Measurements from ENCODE around the gene SNX9.
A peak's percentile ranks its signal among the peaks of the same experiment; 100 is the strongest.

The SNX9 gene

DNA sequence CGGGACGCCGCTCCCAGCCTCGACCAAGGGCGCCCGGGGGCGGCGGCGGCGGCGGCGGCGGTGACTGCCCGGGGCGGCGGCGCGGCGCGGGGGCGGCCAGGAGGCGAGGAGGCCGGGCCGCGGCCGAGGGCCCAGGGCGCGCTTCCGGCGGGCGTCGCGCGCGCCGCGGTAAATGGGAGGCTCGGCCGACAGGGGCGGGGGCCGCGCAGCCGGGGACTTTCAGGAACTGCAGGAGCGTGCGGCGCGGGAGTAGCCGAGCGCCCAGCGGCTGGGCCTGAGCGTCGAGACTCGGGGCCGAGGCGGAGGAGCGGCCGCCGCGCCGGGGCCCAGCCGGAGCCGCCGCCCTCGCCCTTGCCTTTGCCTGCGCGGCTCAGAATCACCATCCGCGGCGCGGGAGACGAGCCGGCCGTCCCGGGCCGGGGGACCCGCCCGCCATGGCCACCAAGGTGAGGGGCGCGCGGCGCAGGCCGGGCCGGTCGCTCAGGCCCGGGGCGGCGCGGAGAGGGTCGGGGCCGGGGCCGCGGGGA is at the start of gene SNX9:
TSS of gene SNX9 (plus strand) at position 246 of the 527 bp plus-strand sequence. CDS start at position 435, 189 bp downstream.
- in situ Hi-C loops (cut with HindIII; ENCODE audit: low pct_unique_long_range_greater_than_20kb, low sequenced_read_pairs) = no loop called here
- DNase-seq (ENCODE audit: low read depth in 1 of 2, low spot score in 1 of 2) = peak; percentile 57 to 73
- no peak for TF ChIP-seq JUND (IDR thresholded peaks at IDR 0.05; ENCODE audit: low read depth)

DNA sequence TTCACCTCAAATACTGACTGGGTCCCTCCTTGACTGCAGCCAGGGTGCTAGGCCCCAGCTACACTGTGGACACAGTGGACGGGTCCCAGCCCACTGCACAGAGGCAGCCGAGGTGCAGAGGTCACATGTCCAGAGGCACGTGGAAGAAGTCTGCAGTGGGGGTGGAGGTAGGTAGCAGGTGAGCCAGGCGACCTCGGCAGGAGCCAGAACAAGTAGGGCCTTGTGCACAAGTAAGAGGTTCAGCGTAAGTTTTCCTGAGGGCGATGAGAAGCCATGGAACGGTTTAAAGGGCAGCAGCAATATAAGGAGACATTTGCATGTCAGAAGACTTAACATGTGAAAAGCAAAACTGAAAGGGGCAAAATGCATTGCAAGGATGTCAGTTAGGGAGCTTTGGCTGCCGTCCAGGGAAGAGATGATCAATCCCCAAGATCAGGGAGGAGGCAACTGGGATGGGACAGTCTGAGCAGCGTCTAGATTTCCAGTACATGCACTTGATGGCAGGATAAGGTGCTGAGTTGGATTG is 49.7 kb upstream of the SNX9 start:
- in situ Hi-C loops (cut with HindIII; ENCODE audit: low pct_unique_long_range_greater_than_20kb, low sequenced_read_pairs) = no loop called here
- DNase-seq (ENCODE audit: low read depth in 1 of 2, low spot score in 1 of 2) = no peak
- TF ChIP-seq JUND (IDR thresholded peaks at IDR 0.05; ENCODE audit: low read depth) = no peak

GRCh38 chr6:157774153-157775135 is 48.6 kb upstream of the SNX9 start:
- no peak for TF ChIP-seq JUND (IDR thresholded peaks at IDR 0.05; ENCODE audit: low read depth)
- DNase-seq (ENCODE audit: low read depth in 1 of 2, low spot score in 1 of 2) = peak; percentile 11 to 93
- in situ Hi-C loops (cut with HindIII; ENCODE audit: low pct_unique_long_range_greater_than_20kb, low sequenced_read_pairs) = no loop called here

- in situ Hi-C loops (cut with HindIII; ENCODE audit: low pct_unique_long_range_greater_than_20kb, low sequenced_read_pairs) = no loop called here
- no peak for DNase-seq (ENCODE audit: low read depth in 1 of 2, low spot score in 1 of 2)
- TF ChIP-seq JUND (IDR thresholded peaks at IDR 0.05; ENCODE audit: low read depth) = no peak
Observed at GRCh38 chr6:157775376-157775775, 47.7 kb upstream of the SNX9 start.

- TF ChIP-seq JUND (IDR thresholded peaks at IDR 0.05; ENCODE audit: low read depth) = no peak
- no peak for DNase-seq (ENCODE audit: low read depth in 1 of 2, low spot score in 1 of 2)
- in situ Hi-C loops (cut with HindIII; ENCODE audit: low pct_unique_long_range_greater_than_20kb, low sequenced_read_pairs) = no loop called here
Observed at GRCh38 chr6:157777344-157777743, 45.7 kb upstream of the SNX9 start.

- in situ Hi-C loops (cut with HindIII; ENCODE audit: low pct_unique_long_range_greater_than_20kb, low sequenced_read_pairs) = no loop called here
- TF ChIP-seq JUND (IDR thresholded peaks at IDR 0.05; ENCODE audit: low read depth) = no peak
- DNase-seq (ENCODE audit: low read depth in 1 of 2, low spot score in 1 of 2) = no peak
Observed at GRCh38 chr6:157778719-157779118, 44.3 kb upstream of the SNX9 start.

DNA sequence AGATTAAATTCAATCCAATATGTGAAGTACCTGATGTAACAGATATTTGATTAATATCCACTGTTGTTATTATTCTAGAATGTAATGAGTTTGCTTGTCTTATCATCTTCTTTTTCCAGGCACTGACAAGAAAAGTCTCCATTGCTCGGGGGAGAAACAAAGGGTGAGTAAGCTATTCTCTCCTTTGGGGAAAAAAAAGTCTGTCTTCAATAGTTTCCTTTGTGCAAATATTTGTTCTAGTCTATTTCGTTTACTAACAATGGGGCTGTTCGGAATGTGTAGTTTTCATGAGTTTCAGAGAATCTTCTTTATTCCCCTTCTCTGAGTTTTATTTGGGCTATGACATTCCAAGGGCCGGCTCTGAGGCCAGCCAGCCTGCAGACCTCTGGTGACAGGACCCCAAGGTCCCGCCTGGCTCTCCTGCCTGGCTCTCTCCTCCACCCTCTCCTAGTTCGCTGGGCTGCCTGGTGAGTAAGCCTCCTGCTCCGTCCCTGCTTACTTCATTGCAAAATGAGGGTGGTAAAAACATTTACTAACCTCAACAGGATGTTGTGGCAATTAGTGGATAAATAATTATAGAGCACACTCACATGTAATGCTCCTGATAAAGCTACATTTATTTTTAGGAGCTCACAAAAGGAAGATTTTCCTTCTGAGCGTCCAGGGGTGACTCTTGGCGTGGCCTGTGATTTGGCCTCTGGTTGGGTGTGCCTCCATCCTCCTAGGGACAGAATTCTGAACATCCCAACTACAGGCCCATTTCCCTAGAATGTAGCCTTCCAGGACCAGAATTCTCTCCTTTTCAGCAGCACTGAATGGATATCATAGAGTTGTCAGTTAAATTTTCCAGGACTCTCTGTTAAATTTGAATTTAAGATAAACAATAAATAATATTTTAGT is 43.1 kb upstream of the SNX9 start:
- in situ Hi-C loops (cut with HindIII; ENCODE audit: low pct_unique_long_range_greater_than_20kb, low sequenced_read_pairs) = no loop called here
- TF ChIP-seq JUND (IDR thresholded peaks at IDR 0.05; ENCODE audit: low read depth) = no peak
- DNase-seq (ENCODE audit: low read depth in 1 of 2, low spot score in 1 of 2) = no peak

GRCh38 chr6:157785636-157786035 is 37.4 kb upstream of the SNX9 start:
- DNase-seq (ENCODE audit: low read depth in 1 of 2, low spot score in 1 of 2) = no peak
- TF ChIP-seq JUND (IDR thresholded peaks at IDR 0.05; ENCODE audit: low read depth) = no peak
- in situ Hi-C loops (cut with HindIII; ENCODE audit: low pct_unique_long_range_greater_than_20kb, low sequenced_read_pairs) = no loop called here

DNA sequence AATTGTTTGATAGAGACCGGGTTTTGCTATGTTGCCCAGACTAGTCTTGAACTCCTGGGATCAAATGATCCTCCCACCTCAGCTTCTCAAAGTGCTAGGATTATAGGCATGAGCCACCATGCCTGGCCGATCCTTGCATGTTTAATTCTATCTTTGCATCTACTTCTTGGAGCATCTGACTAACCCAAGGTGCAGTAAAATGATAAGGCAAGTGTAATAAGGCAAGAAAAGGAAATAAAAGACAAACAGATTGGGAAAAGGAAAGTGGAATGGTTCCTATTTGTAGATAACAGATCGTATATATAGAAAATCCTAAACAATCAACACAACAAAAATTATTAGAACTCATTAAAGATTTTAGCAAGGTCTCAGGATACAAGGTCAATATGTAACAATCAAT is 36.8 kb upstream of the SNX9 start:
- TF ChIP-seq JUND (IDR thresholded peaks at IDR 0.05; ENCODE audit: low read depth) = no peak
- no peak for DNase-seq (ENCODE audit: low read depth in 1 of 2, low spot score in 1 of 2)
- in situ Hi-C loops (cut with HindIII; ENCODE audit: low pct_unique_long_range_greater_than_20kb, low sequenced_read_pairs) = no loop called here

- DNase-seq (ENCODE audit: low read depth in 1 of 2, low spot score in 1 of 2) = no peak
- TF ChIP-seq JUND (IDR thresholded peaks at IDR 0.05; ENCODE audit: low read depth) = no peak
- in situ Hi-C loops (cut with HindIII; ENCODE audit: low pct_unique_long_range_greater_than_20kb, low sequenced_read_pairs) = no loop called here
Observed at GRCh38 chr6:157787080-157787479, 36.0 kb upstream of the SNX9 start.

GRCh38 chr6:157788180-157788579 is 34.9 kb upstream of the SNX9 start:
- in situ Hi-C loops (cut with HindIII; ENCODE audit: low pct_unique_long_range_greater_than_20kb, low sequenced_read_pairs) = no loop called here

GRCh38 chr6:157789297-157789696 is 33.7 kb upstream of the SNX9 start:
- no peak for DNase-seq (ENCODE audit: low read depth in 1 of 2, low spot score in 1 of 2)
- TF ChIP-seq JUND (IDR thresholded peaks at IDR 0.05; ENCODE audit: low read depth) = no peak
- in situ Hi-C loops (cut with HindIII; ENCODE audit: low pct_unique_long_range_greater_than_20kb, low sequenced_read_pairs) = no loop called here

More at GRCh38 chr6:157788180-157788579, 34.9 kb upstream of the SNX9 start:
- TF ChIP-seq JUND (IDR thresholded peaks at IDR 0.05; ENCODE audit: low read depth) = no peak
- no peak for DNase-seq (ENCODE audit: low read depth in 1 of 2, low spot score in 1 of 2)
